M059J (cell line): ENCODE data around the gene UBAP2L. TPM values are rescaled to one million over a fixed set of nuclear protein-coding genes. Genes with fewer than 3 reads are reported as not detected.

Source experiments
- DNase-seq: peaks from one replicate; pipeline ENCODE4 v3.0.0-alpha.2; 2012; ENCODE audit warnings: low read depth
- total RNA-seq: library from RNA; depleted of rRNA; stranded (reverse); fragments of >200 nt; shearing (Covaris generic); gene quantifications from 2 replicates; pipeline ENCODE4 v1.2.3, GENCODE V29; 2014; rRNA removed

The UBAP2L gene
- total RNA-seq = 77.8 and 101 TPM in 2 replicates

GRCh38 chr1:154220071-154220969, at the start of gene UBAP2L:
UBAP2L (plus strand) TSS chr1:154220955; CDS start chr1:154225124, 4,169 bp downstream.
- DNase-seq = peak; percentile 99

- no peak for DNase-seq
Observed at GRCh38 chr1:154171223-154171583, 49.6 kb upstream of the UBAP2L start.

- no peak for DNase-seq
Observed at GRCh38 chr1:154171880-154172279, 48.9 kb upstream of the UBAP2L start.

GRCh38 chr1:154174654-154175053, 46.1 kb upstream of the UBAP2L start:
- DNase-seq = no peak

- peak; percentile 70 for DNase-seq
Observed at GRCh38 chr1:154176337-154176736, 44.4 kb upstream of the UBAP2L start.

- no peak for DNase-seq
Observed at GRCh38 chr1:154178013-154178412, 42.7 kb upstream of the UBAP2L start.

GRCh38 chr1:154178911-154179811, 41.6 kb upstream of the UBAP2L start:
- DNase-seq = peak; percentile 12

- DNase-seq = no peak
Observed at GRCh38 chr1:154179946-154180687, 40.6 kb upstream of the UBAP2L start.

GRCh38 chr1:154181944-154182343, 38.8 kb upstream of the UBAP2L start:
- DNase-seq = no peak

GRCh38 chr1:154182344-154183045, 38.3 kb upstream of the UBAP2L start:
- DNase-seq = peak; percentile 78

- DNase-seq = peak; percentile 99
Observed at GRCh38 chr1:154183046-154183915, 37.5 kb upstream of the UBAP2L start.

GRCh38 chr1:154186177-154186576, 34.6 kb upstream of the UBAP2L start:
- DNase-seq = peak; percentile 56

- no peak for DNase-seq
Observed at GRCh38 chr1:154186852-154187501, 33.8 kb upstream of the UBAP2L start.

GRCh38 chr1:154190550-154190949, 30.2 kb upstream of the UBAP2L start:
- DNase-seq = peak; percentile 88

- peak; percentile 15 for DNase-seq
Observed at GRCh38 chr1:154191990-154192461, 28.7 kb upstream of the UBAP2L start, which contains the start of gene TPM3. TPM3 (minus strand) TSS chr1:154192100; CDS start chr1:154192018, 82 bp downstream.

GRCh38 chr1:154192476-154192875, 28.3 kb upstream of the UBAP2L start:
- no peak for DNase-seq

- peak; percentile 72 for DNase-seq
Observed at GRCh38 chr1:154193821-154194220, 26.9 kb upstream of the UBAP2L start.

GRCh38 chr1:154198756-154199562, 21.8 kb upstream of the UBAP2L start:
- peak; percentile 71 for DNase-seq

GRCh38 chr1:154199563-154199879, 21.2 kb upstream of the UBAP2L start:
- peak; percentile 18 for DNase-seq
